Colonic mucosa (tissue), 4 donors: ENCODE measurements around the gene SVIL. TPM values are rescaled to one million over a fixed set of nuclear protein-coding genes. Genes with fewer than 3 reads are reported as not detected.

ENCODE experiments used
- DNase-seq: peaks from one replicate; pipeline ENCODE4 v3.0.0-alpha.2; 2020
- H3K27ac ChIP-seq: fragments of 200-600 bp; one replicate; pipeline ENCODE4 v1.8.0; 2021
- H3K27me3 ChIP-seq: fragments of 200-600 bp; one replicate; pipeline ENCODE4 v1.8.0; 2021
- H3K36me3 ChIP-seq: fragments of 200-600 bp; one replicate; pipeline ENCODE4 v1.8.0; 2021
- H3K4me1 ChIP-seq: fragments of 200-600 bp; one replicate; pipeline ENCODE4 v1.8.0; 2021; ENCODE audit warnings: mild to moderate bottlenecking
- H3K4me3 ChIP-seq: fragments of 200-600 bp; one replicate; pipeline ENCODE4 v1.8.0; 2021
- H3K9ac ChIP-seq, 2 donors: one replicate each; pipeline ENCODE4 v1.7.0; 2013; ENCODE audit warnings: control low read depth in 2 of 2, low read depth in 2 of 2, low read length in 2 of 2
- H3K9me3 ChIP-seq: fragments of 200-600 bp; one replicate; pipeline ENCODE4 v1.8.0; 2021
- intact Hi-C: fragments of 100-400 bp; cut with DNase I; formaldehyde crosslinking; loops from one replicate; pipeline ENCODE4 v1.14.1; 2022
- total RNA-seq, 2 donors: library from RNA; stranded (reverse); fragmentation: NEBNext Ultra II Directional in 1 of 2; extraction: Animal tissue kit (Norgen Biotek cat#: 25700) in 1 of 2; gene quantifications; one replicate each; pipeline ENCODE4 v1.2.1, GENCODE V29; 2021
- TF ChIP-seq, protein P1 (sequence below): fragments of 200-600 bp; IDR thresholded peaks from one replicate; pipeline ENCODE4 v1.8.0; 2022; ENCODE audit warnings: antibody characterized with exemption, mild to moderate bottlenecking
- donor health status: healthy.
- donor health status: DM: no; HTN: no; CAD: no.
- donor health status: DM: no; HTN: no; CAD: no.

The SVIL gene
- total RNA-seq, 2 donors from 2014 or later: 62.6 to 132 TPM

DNA sequence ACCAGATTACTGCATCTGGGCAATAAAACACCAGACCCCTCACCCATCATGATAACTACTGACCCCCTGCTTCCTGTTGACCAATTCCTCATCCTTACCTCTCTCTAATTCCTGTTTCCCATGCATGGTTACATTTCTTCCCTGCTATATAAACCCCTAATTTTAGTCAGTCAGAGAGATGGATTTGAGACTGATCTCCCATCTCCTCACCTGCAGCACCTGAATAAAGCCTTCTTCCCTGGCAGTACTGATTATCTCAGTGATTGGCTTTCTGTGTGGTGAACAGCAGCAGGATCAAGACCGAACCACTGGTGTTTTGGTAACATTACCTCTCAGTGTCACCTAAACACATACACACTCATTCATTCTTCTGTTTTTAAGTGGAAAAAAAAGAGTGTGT, 41.2 kb upstream of the SVIL start:
- Histone ChIP-seq H3K4me3 (no peak overlapping the region), H3K27ac (no peak overlapping the region), H3K9me3 (no peaks in the 10 kb centered on the region), H3K4me1 (no peaks in the 10 kb centered on the region), H3K9ac (no peak overlapping the region), H3K36me3 (no peaks in the 10 kb centered on the region), H3K27me3 (no peaks in the 10 kb centered on the region)
- no peak for DNase-seq
- intact Hi-C loops: no loop called here
- TF ChIP-seq, protein P1, sequence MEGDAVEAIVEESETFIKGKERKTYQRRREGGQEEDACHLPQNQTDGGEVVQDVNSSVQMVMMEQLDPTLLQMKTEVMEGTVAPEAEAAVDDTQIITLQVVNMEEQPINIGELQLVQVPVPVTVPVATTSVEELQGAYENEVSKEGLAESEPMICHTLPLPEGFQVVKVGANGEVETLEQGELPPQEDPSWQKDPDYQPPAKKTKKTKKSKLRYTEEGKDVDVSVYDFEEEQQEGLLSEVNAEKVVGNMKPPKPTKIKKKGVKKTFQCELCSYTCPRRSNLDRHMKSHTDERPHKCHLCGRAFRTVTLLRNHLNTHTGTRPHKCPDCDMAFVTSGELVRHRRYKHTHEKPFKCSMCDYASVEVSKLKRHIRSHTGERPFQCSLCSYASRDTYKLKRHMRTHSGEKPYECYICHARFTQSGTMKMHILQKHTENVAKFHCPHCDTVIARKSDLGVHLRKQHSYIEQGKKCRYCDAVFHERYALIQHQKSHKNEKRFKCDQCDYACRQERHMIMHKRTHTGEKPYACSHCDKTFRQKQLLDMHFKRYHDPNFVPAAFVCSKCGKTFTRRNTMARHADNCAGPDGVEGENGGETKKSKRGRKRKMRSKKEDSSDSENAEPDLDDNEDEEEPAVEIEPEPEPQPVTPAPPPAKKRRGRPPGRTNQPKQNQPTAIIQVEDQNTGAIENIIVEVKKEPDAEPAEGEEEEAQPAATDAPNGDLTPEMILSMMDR: no peak

DNA sequence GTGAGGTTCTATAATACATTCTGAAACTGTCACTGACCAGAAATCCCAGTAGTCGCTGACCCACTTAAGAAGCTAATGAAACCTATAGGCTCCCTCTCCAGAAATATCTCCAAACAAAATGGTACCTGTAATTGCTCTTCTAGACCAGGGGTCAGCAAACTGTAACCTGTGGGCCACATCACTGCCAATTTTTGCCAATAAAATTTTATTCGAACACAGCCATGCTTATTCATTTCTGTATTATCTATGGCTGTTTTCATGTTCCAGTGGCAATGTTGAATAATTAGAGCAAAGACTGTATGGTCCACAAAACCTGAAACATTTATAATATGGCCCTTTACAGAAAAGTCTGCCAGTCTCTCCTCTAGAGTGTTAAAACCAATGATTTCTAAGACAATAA, 37.2 kb upstream of the SVIL start:
- Histone ChIP-seq H3K27ac (no peak overlapping the region), H3K9me3 (no peaks in the 10 kb centered on the region), H3K4me3 (no peak overlapping the region), H3K36me3 (no peaks in the 10 kb centered on the region), H3K27me3 (no peaks in the 10 kb centered on the region), H3K4me1 (no peaks in the 10 kb centered on the region), H3K9ac (no peak overlapping the region)
- no peak for DNase-seq
- intact Hi-C loops: no loop called here
- TF ChIP-seq, protein P1: no peak

DNA sequence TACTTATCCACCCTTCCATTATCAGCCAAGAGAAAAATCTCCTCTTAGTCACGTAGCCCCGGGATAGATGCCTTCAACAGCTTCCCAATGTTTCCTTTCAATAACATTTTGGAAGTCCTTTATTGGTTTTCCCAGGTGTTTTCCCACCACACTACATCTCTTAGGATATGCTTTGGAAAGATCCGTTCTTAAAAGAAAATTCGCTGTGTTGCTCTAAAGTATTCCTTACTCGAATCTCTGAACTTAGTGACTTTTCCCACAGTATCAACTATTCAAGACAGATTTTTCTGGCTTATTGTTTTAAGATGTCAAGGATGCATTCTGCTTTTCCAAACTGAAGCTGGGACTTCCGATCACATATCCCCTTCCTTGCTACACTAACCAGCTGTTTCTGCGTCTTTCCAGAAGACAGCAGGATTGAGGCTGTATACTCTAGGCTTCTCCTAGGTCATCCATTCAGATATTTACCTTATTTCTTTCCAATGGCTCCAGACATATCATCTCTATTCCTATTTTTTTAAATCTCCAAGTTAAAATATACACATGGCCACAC, 36.5 kb upstream of the SVIL start:
- DNase-seq: no peak
- H3K36me3 ChIP-seq: no peaks in the 10 kb centered on the region
- H3K9ac ChIP-seq: no peak overlapping the region
- H3K4me1 ChIP-seq: no peaks in the 10 kb centered on the region
- no peaks in the 10 kb centered on the region for H3K9me3 ChIP-seq
- H3K27ac ChIP-seq: no peak overlapping the region
- TF ChIP-seq, protein P1: no peak
- intact Hi-C loops: no loop called here
- no peak overlapping the region for H3K4me3 ChIP-seq
- no peaks in the 10 kb centered on the region for H3K27me3 ChIP-seq

DNA sequence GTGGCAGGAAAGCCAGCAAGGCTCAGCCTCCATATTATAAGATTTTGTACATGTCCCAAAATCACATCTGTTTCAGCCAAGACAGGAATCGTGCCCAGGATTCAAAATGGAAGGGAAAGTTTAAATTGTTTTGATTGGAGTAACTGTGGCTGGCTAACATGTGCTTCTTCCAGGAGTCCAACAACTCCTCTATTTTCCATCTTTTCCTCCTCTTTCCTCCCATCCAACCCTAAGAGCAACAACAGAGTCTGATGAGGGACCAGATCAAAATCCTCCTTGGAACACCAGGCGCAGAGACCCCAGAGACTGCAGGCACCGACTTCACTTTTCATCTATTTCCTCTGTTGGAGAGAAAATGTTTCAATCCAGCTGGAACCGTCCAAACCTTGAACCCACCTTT, 36.0 kb upstream of the SVIL start:
- Histone ChIP-seq H3K9me3 (no peaks in the 10 kb centered on the region), H3K27ac (no peak overlapping the region), H3K4me3 (no peak overlapping the region), H3K27me3 (no peaks in the 10 kb centered on the region), H3K9ac (no peak overlapping the region), H3K36me3 (no peaks in the 10 kb centered on the region), H3K4me1 (no peaks in the 10 kb centered on the region)
- TF ChIP-seq, protein P1: no peak
- intact Hi-C loops: no loop called here
- DNase-seq: no peak

DNA sequence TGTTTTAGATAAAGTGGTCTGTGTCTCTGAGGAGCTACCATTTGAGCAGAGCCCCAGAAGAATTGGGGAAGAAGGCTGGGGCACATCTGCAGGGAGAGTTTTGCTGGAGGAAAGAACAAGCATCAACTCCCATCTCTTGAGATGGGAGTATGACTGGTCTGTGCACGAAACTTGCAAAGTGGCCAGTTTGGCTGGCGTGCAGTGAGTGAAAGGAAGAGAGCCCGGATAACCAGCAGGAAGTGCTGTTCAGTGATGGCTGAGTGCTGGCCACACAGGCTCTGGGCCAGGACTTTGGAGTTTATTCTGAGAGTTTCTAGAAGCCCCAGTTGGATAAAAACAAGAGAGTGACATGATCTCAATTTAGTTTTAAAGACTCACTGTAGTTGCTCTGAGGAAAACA, 34.4 kb upstream of the SVIL start:
- Histone ChIP-seq H3K4me3 (no peak overlapping the region), H3K27ac (no peak overlapping the region), H3K36me3 (no peaks in the 10 kb centered on the region), H3K27me3 (no peaks in the 10 kb centered on the region), H3K4me1 (no peaks in the 10 kb centered on the region), H3K9ac (no peak overlapping the region), H3K9me3 (no peaks in the 10 kb centered on the region)
- intact Hi-C loops: no loop called here
- no peak for DNase-seq
- TF ChIP-seq, protein P1: no peak
